ENCODE data around the gene TEDDM1.
"Not testable (repeated sequence)": the region's sequence is repeated elsewhere in the genome, so short reads cannot be mapped to it uniquely, and the experiment has no call there.

TEDDM1 gene

GRCh38 chr1:182381962-182382819 lies 18.3 kb downstream of the TEDDM1 start:
- TF ChIP-seq CTCF (IDR thresholded peaks at IDR 0.05; ENCODE audit: low read depth, low read length, missing control alignments): no peak
- no peak overlapping the region for H3K4me3 ChIP-seq (ENCODE audit: low read depth, low read length)
- DNase-seq (ENCODE audit: low read depth): no peak

DNA sequence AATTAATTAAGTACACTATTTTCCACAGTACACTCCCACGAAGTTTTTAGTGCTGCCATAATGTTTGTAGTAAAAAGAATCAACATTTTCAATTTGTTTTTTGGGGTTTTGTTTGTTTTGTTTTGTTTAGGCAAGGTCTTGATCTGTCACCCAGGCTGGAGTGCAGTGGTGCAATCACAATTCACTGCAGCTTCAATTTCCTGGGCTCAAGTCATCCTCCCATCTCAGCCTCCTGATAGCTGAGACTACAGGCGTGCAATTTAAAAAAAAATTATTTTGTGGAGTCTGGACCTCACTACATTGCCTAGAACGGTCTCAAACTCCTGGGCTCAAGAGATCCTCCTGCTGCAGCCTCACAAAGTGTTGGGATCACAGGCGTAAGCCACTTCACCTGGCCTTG lies 20.3 kb downstream of the TEDDM1 start:
- H3K4me3 ChIP-seq (ENCODE audit: low read depth, low read length): no peak overlapping the region
- TF ChIP-seq CTCF (IDR thresholded peaks at IDR 0.05; ENCODE audit: low read depth, low read length, missing control alignments): no peak
- DNase-seq (ENCODE audit: low read depth): no peak

DNA sequence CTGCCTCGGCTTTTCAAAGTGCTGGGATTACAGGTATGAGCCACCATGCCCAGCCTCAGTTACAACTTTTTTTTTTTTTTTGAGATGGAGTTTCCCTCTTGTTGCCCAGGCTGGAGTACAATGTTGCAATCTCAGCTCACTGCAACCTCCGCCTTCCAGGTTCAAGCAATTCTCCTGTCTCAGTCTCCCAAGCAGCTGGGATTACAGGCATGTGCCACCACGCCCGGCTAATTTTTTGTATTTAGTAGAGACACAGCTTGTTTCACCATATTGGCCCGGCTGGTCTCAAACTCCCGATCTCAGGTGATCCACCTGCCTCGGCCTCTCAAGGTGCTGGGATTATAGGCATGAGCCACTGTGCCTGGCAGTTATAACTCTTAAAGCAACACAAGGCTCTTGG lies 20.7 kb downstream of the TEDDM1 start:
- DNase-seq (ENCODE audit: low read depth); H3K4me3 ChIP-seq (ENCODE audit: low read depth, low read length): not testable (repeated sequence)

DNA sequence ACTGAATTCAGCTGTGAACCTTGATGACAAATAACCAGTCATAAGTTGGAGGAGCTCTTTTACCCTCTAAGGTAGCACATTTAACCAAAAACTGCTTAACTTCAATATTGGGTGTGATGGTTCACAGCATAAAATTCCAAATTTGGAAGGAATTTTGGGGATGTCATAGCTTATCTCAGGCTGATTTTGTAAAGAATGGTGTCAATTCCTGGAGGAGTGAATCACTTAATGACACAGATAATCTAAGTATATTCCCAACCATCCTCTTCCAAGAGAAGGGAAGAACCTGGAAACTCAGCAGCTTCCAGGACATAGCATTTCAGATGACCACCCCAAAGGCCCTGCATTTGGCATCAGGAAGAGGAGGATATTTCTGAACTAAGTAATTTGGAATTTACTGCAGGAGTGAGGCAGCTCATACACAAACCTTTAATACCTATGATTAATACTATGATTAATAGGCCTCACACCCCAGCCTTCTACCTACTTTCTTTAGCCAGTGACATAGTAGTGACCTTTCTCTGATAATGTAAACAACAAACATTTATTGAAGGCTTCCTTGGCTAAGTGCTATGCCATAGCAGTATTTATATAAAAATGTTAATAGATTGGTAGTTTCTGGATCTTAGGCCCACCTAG lies 23.4 kb downstream of the TEDDM1 start:
- no peak overlapping the region for H3K4me3 ChIP-seq (ENCODE audit: low read depth, low read length)
- no peak for TF ChIP-seq CTCF (IDR thresholded peaks at IDR 0.05; ENCODE audit: low read depth, low read length, missing control alignments)
- DNase-seq (ENCODE audit: low read depth): no peak

DNA sequence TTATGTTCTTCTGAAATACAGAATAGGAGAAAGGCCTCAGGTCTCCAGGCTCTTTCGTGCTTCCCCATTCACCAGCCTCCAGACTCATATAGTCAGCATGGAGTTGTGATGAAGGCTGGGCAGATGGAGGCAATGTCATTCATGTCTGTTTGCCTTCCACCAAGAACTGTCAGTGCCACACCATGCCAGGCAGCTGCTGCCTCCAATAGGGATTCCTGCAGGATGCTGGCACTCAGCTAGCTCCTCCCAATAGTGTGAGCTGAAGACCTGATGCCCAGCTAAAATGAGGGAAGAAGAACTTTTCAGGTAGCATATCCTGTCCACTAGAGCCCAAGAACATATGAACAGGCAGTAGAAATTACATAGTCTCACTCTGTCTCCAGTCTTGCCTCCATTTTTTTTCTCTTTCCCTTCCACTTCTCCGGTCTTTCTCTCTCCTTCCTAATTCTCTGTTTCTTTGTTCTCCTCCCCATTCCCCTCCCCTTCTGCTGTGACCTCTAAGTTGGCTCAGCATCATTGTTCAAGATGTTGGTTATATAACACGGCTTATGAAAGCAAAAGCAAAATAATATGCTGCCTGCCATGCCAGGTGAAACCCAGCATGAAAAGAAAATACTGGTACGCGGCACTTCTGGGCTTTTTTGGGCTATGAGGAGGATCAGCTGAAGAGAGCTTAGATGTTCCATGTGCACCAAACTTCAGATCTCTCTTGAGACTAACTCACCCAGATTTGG lies 26.2 kb downstream of the TEDDM1 start:
- TF ChIP-seq CTCF (IDR thresholded peaks at IDR 0.05; ENCODE audit: low read depth, low read length, missing control alignments): no peak
- H3K4me3 ChIP-seq (ENCODE audit: low read depth, low read length): no peak overlapping the region
- no peak for DNase-seq (ENCODE audit: low read depth)

GRCh38 chr1:182370532-182370931 lies 29.9 kb downstream of the TEDDM1 start:
- H3K4me3 ChIP-seq (ENCODE audit: low read depth, low read length): no peak overlapping the region
- no peak for DNase-seq (ENCODE audit: low read depth)
- no peak for TF ChIP-seq CTCF (IDR thresholded peaks at IDR 0.05; ENCODE audit: low read depth, low read length, missing control alignments)

DNA sequence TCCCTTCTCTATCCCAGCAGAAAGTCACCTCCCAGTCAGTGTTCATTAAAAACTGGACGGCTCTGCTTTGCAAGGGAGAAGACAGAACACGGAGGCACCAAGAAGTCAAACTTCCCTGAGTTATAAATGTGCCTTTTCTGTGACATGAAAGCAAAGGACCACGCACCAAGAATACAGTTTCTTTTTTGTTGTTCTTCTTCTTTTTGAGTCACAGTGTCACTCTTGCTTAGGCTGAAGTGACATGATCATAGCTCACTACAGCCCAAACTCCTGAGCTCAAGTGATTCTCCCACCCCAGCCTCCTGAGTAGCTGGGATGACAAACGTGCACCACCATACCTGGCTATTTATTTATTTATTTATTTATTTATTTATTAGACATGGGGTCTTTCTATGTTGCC lies 31.6 kb downstream of the TEDDM1 start:
- no peak for TF ChIP-seq CTCF (IDR thresholded peaks at IDR 0.05; ENCODE audit: low read depth, low read length, missing control alignments)

More for the DNA sequence above, 31.6 kb downstream of the TEDDM1 start:
- peak overlapping the region; percentile 31; the same call in 1 of the 2 replicates for H3K4me3 ChIP-seq (ENCODE audit: low read depth, low read length)
- DNase-seq (ENCODE audit: low read depth): no peak
